Upper lobe of right lung (tissue), 1 donor: ENCODE data around the gene CCT7. TPM values are rescaled to one million over a fixed set of nuclear protein-coding genes. Genes with fewer than 3 reads are reported as not detected.

Experiments
- ATAC-seq: fragments of 200-7000 bp; cut with Tn5 transposase; one replicate; pipeline ENCODE4 v1.9.1; 2020; ENCODE audit warnings: mild to moderate bottlenecking, moderate library complexity
- DNase-seq: peaks from one replicate; pipeline ENCODE4 v3.0.0-alpha.2; 2020
- H3K27ac ChIP-seq: fragments of 200-600 bp; one replicate; pipeline ENCODE4 v1.8.0; 2022
- H3K27me3 ChIP-seq: fragments of 200-600 bp; one replicate; pipeline ENCODE4 v1.8.0; 2022; ENCODE audit warnings: mild to moderate bottlenecking
- H3K36me3 ChIP-seq: fragments of 200-600 bp; one replicate; pipeline ENCODE4 v1.8.0; 2022
- H3K4me1 ChIP-seq: fragments of 200-600 bp; one replicate; pipeline ENCODE4 v1.8.0; 2022
- H3K4me3 ChIP-seq: fragments of 200-600 bp; one replicate; pipeline ENCODE4 v1.8.0; 2022; ENCODE audit warnings: mild to moderate bottlenecking
- H3K9me3 ChIP-seq: fragments of 200-600 bp; one replicate; pipeline ENCODE4 v1.8.0; 2022
- intact Hi-C: fragments of 100-400 bp; cut with DNase I; formaldehyde crosslinking; loops from one replicate; pipeline ENCODE4 v1.11.0; 2022
- total RNA-seq: library from RNA; stranded (reverse); fragmentation: NEBNext Ultra II Directional; extraction: Animal tissue kit (Norgen Biotek cat#: 25700); gene quantifications from one replicate; pipeline ENCODE4 v1.2.1, GENCODE V29; 2021
- TF ChIP-seq, protein P1 (sequence below): fragments of 200-600 bp; IDR thresholded peaks from one replicate; pipeline ENCODE4 v1.8.0; 2022; ENCODE audit warnings: antibody characterized with exemption
- donor health status: DM: no; HTN: yes; CAD: no; lungs with severe emphysema.

The CCT7 gene
- total RNA-seq, 1 donor from 2014 or later = 152 TPM

DNA sequence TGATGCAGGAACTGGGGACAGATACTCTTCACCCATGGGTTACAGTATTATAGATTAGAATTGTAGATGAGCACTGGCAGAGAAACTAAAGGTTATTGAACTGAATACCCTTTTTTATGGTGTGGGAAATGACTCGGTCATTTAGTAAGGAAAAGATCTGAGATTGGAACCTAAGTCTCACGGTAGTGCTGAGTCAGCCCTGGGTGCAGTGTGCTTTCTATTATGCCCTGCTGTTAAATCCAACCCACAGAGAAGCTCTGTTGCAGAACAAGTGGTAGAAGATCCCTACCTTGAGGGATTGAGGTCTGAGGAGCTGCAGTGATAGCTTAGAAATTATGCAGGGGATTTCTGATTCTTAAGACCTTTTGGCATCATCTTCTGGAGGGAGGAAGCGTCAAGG lies 12.7 kb downstream of the CCT7 start:
- Histone ChIP-seq H3K27me3 (no peaks in the 10 kb centered on the region), H3K4me3 (no peak overlapping the region), H3K36me3 (peaks cover 94% of the 10 kb centered on the region), H3K4me1 (no peaks in the 10 kb centered on the region), H3K27ac (no peak overlapping the region), H3K9me3 (no peaks in the 10 kb centered on the region)
- TF ChIP-seq, protein P1, sequence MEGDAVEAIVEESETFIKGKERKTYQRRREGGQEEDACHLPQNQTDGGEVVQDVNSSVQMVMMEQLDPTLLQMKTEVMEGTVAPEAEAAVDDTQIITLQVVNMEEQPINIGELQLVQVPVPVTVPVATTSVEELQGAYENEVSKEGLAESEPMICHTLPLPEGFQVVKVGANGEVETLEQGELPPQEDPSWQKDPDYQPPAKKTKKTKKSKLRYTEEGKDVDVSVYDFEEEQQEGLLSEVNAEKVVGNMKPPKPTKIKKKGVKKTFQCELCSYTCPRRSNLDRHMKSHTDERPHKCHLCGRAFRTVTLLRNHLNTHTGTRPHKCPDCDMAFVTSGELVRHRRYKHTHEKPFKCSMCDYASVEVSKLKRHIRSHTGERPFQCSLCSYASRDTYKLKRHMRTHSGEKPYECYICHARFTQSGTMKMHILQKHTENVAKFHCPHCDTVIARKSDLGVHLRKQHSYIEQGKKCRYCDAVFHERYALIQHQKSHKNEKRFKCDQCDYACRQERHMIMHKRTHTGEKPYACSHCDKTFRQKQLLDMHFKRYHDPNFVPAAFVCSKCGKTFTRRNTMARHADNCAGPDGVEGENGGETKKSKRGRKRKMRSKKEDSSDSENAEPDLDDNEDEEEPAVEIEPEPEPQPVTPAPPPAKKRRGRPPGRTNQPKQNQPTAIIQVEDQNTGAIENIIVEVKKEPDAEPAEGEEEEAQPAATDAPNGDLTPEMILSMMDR = no peak
- no peak for ATAC-seq
- intact Hi-C loops = no loop called here
- no peak for DNase-seq

DNA sequence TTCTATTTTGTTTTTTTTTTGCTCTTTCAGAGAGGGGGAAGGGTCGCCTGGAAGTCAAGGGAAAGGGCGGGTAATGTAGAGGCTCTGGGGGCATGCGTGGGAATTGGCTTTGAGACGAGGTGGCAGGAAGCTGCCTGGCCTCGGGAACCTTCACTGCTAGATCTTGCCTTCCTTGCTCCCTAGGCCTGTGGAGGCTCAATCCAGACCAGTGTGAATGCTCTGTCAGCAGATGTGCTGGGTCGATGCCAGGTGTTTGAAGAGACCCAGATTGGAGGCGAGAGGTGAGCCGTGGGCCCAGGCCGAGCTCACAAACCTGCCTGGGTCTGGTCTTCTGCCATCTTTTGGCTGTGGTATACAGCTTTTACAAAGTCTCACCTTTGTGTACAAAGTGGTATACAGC lies 15.5 kb downstream of the CCT7 start:
- intact Hi-C loops = no loop called here
- Histone ChIP-seq H3K4me3 (no peak overlapping the region), H3K27me3 (no peaks in the 10 kb centered on the region), H3K27ac (no peak overlapping the region), H3K36me3 (peaks cover 97% of the 10 kb centered on the region), H3K4me1 (no peaks in the 10 kb centered on the region), H3K9me3 (no peaks in the 10 kb centered on the region)
- ATAC-seq (no peak), DNase-seq (peak; percentile 13)
- TF ChIP-seq, protein P1 = no peak

DNA sequence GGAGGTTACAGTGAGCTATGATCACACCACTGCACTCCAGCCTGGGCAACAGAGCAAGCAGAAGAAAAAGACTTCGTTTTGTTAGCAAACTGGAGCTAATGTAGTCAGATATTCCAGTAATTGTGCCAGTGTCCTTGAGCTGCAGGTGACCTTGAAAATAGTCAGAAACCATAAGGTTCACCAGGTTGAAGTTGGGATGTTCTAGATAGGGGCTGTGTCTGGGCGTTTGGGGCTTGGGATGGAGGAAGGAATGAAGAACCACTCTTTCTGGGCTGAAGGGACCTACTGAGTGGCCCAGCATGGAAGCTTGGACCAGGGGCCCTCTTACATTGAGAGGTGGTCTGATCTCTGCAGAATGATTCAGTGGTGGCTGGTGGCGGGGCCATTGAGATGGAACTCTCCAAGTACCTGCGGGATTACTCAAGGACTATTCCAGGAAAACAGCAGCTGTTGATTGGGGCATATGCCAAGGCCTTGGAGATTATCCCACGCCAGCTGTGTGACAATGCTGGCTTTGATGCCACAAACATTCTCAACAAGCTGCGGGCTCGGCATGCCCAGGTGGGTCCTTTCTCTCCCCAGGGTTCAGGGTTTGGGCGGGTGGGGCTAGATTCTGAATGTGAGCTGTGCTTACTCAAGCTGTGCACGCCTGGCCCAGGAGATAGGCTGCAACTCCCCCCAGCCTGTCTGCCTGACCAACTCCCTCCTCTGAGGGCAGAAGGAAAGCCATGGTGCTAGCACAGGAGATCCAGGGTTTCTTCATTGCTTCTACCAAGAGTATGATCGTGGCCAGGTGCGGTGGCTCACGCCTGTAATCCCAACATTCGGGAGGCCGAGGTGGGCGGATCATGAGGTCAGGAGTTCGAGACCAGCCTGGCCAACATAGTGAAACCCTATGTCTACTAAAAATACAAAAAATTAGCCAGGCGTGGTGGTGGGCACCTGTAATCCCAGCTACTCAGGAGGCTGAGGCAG lies 17.1 kb downstream of the CCT7 start:
- DNase-seq (peak; percentile 56), ATAC-seq (no peak)
- Histone ChIP-seq H3K27me3 (no peaks in the 10 kb centered on the region), H3K4me3 (no peak overlapping the region), H3K27ac (no peak overlapping the region), H3K9me3 (no peaks in the 10 kb centered on the region), H3K4me1 (no peaks in the 10 kb centered on the region), H3K36me3 (peaks cover 82% of the 10 kb centered on the region)
- intact Hi-C loops = no loop called here
- TF ChIP-seq, protein P1 = no peak

DNA sequence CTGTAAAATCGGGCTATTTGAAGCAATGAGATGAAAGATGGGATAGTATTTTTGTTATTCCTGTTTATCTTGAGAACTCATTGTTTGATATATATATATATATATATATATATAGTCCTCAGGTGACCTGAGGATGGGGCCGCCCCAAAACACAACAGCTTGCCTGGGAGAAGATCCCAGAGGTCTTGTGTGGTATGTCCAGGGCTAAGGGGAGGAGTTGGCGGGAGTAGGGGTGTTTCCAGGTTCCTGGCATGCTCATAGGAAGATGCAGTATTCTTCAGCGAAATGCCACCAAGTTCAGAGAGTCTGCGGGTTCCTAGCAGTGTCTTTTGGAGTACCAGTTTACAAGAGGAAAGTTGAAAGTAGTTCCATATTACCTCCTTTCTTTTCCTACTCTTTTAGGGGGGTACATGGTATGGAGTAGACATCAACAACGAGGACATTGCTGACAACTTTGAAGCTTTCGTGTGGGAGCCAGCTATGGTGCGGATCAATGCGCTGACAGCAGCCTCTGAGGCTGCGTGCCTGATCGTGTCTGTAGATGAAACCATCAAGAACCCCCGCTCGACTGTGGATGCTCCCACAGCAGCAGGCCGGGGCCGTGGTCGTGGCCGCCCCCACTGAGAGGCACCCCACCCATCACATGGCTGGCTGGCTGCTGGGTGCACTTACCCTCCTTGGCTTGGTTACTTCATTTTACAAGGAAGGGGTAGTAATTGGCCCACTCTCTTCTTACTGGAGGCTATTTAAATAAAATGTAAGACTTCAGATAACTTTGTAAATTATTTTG lies 18.3 kb downstream of the CCT7 start:
- H3K36me3 ChIP-seq = peaks cover 69% of the 10 kb centered on the region
- intact Hi-C loops = no loop called here
- no peaks in the 10 kb centered on the region for H3K9me3 ChIP-seq
- H3K4me1 ChIP-seq = no peaks in the 10 kb centered on the region
- H3K27ac ChIP-seq = no peak overlapping the region
- ATAC-seq (no peak), DNase-seq (peak; percentile 42)
- no peak overlapping the region for H3K4me3 ChIP-seq
- TF ChIP-seq, protein P1 = no peak
- no peaks in the 10 kb centered on the region for H3K27me3 ChIP-seq

DNA sequence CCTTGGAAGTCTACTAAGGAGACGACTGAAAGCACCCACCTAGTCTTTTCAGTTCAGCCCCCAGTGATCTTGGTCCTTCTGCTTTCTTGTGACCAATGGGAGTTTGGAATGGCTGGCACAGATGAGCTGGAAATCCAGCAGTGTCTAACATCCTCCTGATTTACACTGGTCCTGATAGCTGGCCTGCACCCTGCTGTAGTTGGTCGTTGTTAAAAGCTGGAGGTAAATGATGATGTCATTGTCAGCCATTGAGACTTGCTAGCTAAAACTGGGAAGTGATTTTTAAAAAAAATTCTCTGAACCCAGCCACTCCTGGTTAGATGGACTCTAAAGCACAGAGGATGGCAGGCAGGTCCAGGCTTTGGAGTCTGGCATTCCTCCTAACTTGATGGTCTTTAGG lies 19.3 kb downstream of the CCT7 start:
- intact Hi-C loops = no loop called here
- peaks cover 60% of the 10 kb centered on the region for H3K36me3 ChIP-seq
- H3K9me3 ChIP-seq = no peaks in the 10 kb centered on the region
- no peaks in the 10 kb centered on the region for H3K27me3 ChIP-seq
- DNase-seq (peak; percentile 6), ATAC-seq (no peak)
- no peaks in the 10 kb centered on the region for H3K4me1 ChIP-seq
- TF ChIP-seq, protein P1 = no peak
- no peak overlapping the region for H3K4me3 ChIP-seq
- H3K27ac ChIP-seq = no peak overlapping the region
